HepG2 (cell line): ENCODE measurements around the gene PCDHAC1.

ENCODE experiments used
- CTCF ChIP-seq: sonication (generic); formaldehyde crosslinking; IDR thresholded peaks from 2 replicates; pipeline ENCODE4 v1.5.0; 2020; ENCODE audit warnings: mild to moderate bottlenecking, missing genetic modification reagents, moderate library complexity
- EZH2 ChIP-seq: conservative IDR thresholded peaks from 2 replicates; pipeline ENCODE4 v1.6.1; 2012; ENCODE audit warnings: mild to moderate bottlenecking, low read depth, low read length, moderate library complexity
- MAX ChIP-seq: IDR thresholded peaks from 2 replicates; pipeline ENCODE4 v1.6.1; 2012; ENCODE audit warnings: inconsistent platforms
- POLR2AphosphoS5 ChIP-seq: IDR thresholded peaks from 2 replicates; pipeline ENCODE4 v1.6.1; 2012; ENCODE audit warnings: low read depth, low read length
- PRMT3 ChIP-seq: sonication (generic); formaldehyde crosslinking; IDR thresholded peaks from 2 replicates; pipeline ENCODE4 v1.8.1; 2022; ENCODE audit warnings: low read depth, mild to moderate bottlenecking, moderate library complexity, missing genetic modification reagents, borderline replicate concordance
- STAT6 ChIP-seq: sonication (generic); formaldehyde crosslinking; IDR thresholded peaks from 2 replicates; pipeline ENCODE4 v1.4.0; 2020; ENCODE audit warnings: missing genetic modification reagents, mild to moderate bottlenecking, borderline replicate concordance
- TEF ChIP-seq: sonication (generic); formaldehyde crosslinking; IDR thresholded peaks from 2 replicates; pipeline ENCODE4 v1.5.0; 2020; ENCODE audit warnings: missing genetic modification reagents

- TF ChIP-seq PRMT3 (CRISPR knock-in tag) (no peak), POLR2AphosphoS5 (no peak), MAX (no peak), EZH2 (no peak), CTCF (CRISPR knock-in tag) (no peak), TEF (CRISPR knock-in tag) (no peak), STAT6 (CRISPR knock-in tag) (no peak)
Observed at GRCh38 chr5:140977003-140977402, 50.9 kb downstream of the PCDHAC1 start.
